ENCODE measurements around the gene TOMM70.

TOMM70 gene

DNA sequence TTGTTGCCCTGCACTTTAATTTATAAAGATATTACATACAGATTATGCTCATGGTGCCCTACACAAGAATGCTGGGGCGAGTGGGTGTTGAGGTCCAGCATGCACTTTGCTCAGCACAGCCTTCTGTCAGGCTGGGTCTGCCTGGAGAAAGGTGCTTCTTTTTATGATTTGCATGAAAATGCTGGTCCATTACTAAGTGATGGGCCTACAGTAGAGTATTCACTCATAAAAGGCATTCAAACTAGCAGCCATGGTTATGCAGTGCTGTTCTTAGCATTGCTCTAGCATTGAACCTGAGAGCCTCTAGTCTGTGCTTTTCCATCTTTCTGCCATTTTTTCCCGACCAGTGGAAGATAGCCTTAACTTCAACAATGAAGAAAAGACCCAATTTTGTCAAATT, 12.7 kb upstream of the TOMM70 start:
- FAIRE-seq (no peak), DNase-seq (ENCODE audit: insufficient read length, low spot score) (no peak)
- no peak for TF ChIP-seq POU2F2 (IDR thresholded peaks at IDR 0.05; ENCODE audit: low read depth, low read length)
- no peak for TF ChIP-seq SPI1 (IDR thresholded peaks at IDR 0.05; ENCODE audit: low read depth, low read length)
- TF ChIP-seq POLR2AphosphoS5 (IDR thresholded peaks at IDR 0.05; ENCODE audit: low read depth, low read length), result no peak
- TF ChIP-seq PAX5 (IDR thresholded peaks at IDR 0.05; ENCODE audit: insufficient read depth, low read length, severe bottlenecking), result no peak

GRCh38 chr3:100412912-100413590, 12.2 kb upstream of the TOMM70 start:
- FAIRE-seq (no peak), DNase-seq (ENCODE audit: insufficient read length, low spot score) (no peak)
- TF ChIP-seq POLR2AphosphoS5 (IDR thresholded peaks at IDR 0.05; ENCODE audit: low read depth, low read length) (no peak), TAF1 (IDR thresholded peaks at IDR 0.05; ENCODE audit: low read depth, low read length) (no peak), PAX5 (IDR thresholded peaks at IDR 0.05; ENCODE audit: insufficient read depth, low read length, severe bottlenecking) (no peak), SPI1 (IDR thresholded peaks at IDR 0.05; ENCODE audit: low read depth, low read length) (no peak), POU2F2 (IDR thresholded peaks at IDR 0.05; ENCODE audit: low read depth, low read length) (no peak), POLR2A (IDR thresholded peaks at IDR 0.05; ENCODE audit: low read depth, low read length) (no peak)

- no peak for DNase-seq (ENCODE audit: insufficient read length, low spot score)
- no peak for FAIRE-seq
- no peak for TF ChIP-seq POLR2AphosphoS5 (IDR thresholded peaks at IDR 0.05; ENCODE audit: low read depth, low read length)
- TF ChIP-seq POLR2A (IDR thresholded peaks at IDR 0.05; ENCODE audit: low read depth, low read length), result no peak
- no peak for TF ChIP-seq POU2F2 (IDR thresholded peaks at IDR 0.05; ENCODE audit: low read depth, low read length)
- no peak for TF ChIP-seq PAX5 (IDR thresholded peaks at IDR 0.05; ENCODE audit: insufficient read depth, low read length, severe bottlenecking)
Observed at GRCh38 chr3:100411091-100411982, 10.4 kb upstream of the TOMM70 start.

DNA sequence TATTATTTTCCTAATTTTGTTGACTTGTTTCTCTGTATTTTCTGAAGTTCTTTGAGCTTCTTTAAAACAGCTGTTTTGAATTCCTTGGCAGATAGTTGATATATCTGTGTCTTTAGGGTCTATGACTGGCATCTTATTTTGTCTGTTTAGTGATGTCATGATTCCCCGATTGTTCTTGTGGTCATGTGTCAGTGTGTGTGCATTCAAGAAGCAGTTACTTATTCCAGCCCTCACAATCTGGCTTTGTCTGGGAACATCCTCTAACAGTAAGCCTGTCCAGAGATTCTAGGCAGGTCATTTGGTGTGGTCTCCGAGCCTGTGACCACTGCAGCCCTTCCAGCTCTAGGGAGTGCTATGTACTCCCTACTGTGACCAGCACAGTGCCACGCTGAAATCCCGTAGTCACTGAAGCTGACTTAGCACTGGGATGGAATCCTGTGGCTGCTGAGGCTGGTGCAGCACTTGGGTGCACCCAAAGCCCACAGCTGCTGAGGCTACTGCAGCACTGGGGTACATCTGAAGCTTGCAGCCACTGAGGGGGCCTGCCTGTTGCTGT, 7.2 kb upstream of the TOMM70 start:
- TF ChIP-seq POLR2AphosphoS5 (IDR thresholded peaks at IDR 0.05; ENCODE audit: low read depth, low read length), result no peak
- no peak for TF ChIP-seq TAF1 (IDR thresholded peaks at IDR 0.05; ENCODE audit: low read depth, low read length)
- TF ChIP-seq PAX5 (IDR thresholded peaks at IDR 0.05; ENCODE audit: insufficient read depth, low read length, severe bottlenecking), result no peak
- TF ChIP-seq POU2F2 (IDR thresholded peaks at IDR 0.05; ENCODE audit: low read depth, low read length), result no peak
- TF ChIP-seq POLR2A (IDR thresholded peaks at IDR 0.05; ENCODE audit: low read depth, low read length), result no peak
- TF ChIP-seq SPI1 (IDR thresholded peaks at IDR 0.05; ENCODE audit: low read depth, low read length), result no peak
- no peak for DNase-seq (ENCODE audit: insufficient read length, low spot score)
- no peak for FAIRE-seq

GRCh38 chr3:100407164-100407563, 6.3 kb upstream of the TOMM70 start:
- DNase-seq (ENCODE audit: insufficient read length, low spot score) (no peak), FAIRE-seq (no peak)
- no peak for TF ChIP-seq TAF1 (IDR thresholded peaks at IDR 0.05; ENCODE audit: low read depth, low read length)
- TF ChIP-seq POLR2A (IDR thresholded peaks at IDR 0.05; ENCODE audit: low read depth, low read length), result no peak
- no peak for TF ChIP-seq POU2F2 (IDR thresholded peaks at IDR 0.05; ENCODE audit: low read depth, low read length)
- TF ChIP-seq POLR2AphosphoS5 (IDR thresholded peaks at IDR 0.05; ENCODE audit: low read depth, low read length), result no peak
- no peak for TF ChIP-seq SPI1 (IDR thresholded peaks at IDR 0.05; ENCODE audit: low read depth, low read length)
- TF ChIP-seq PAX5 (IDR thresholded peaks at IDR 0.05; ENCODE audit: insufficient read depth, low read length, severe bottlenecking), result no peak

GRCh38 chr3:100404250-100404548, 3.3 kb upstream of the TOMM70 start:
- FAIRE-seq, result no peak

GRCh38 chr3:100403362-100404249, 2.7 kb upstream of the TOMM70 start:
- DNase-seq (ENCODE audit: insufficient read length, low spot score) (no peak), FAIRE-seq (no peak)
- TF ChIP-seq POLR2AphosphoS5 (IDR thresholded peaks at IDR 0.05; ENCODE audit: low read depth, low read length) (no peak), SPI1 (IDR thresholded peaks at IDR 0.05; ENCODE audit: low read depth, low read length) (no peak), POLR2A (IDR thresholded peaks at IDR 0.05; ENCODE audit: low read depth, low read length) (no peak)

More at GRCh38 chr3:100404250-100404548, 3.3 kb upstream of the TOMM70 start:
- TF ChIP-seq POLR2A (IDR thresholded peaks at IDR 0.05; ENCODE audit: low read depth, low read length) (no peak), POLR2AphosphoS5 (IDR thresholded peaks at IDR 0.05; ENCODE audit: low read depth, low read length) (no peak), POU2F2 (IDR thresholded peaks at IDR 0.05; ENCODE audit: low read depth, low read length) (no peak), PAX5 (IDR thresholded peaks at IDR 0.05; ENCODE audit: insufficient read depth, low read length, severe bottlenecking) (no peak), TAF1 (IDR thresholded peaks at IDR 0.05; ENCODE audit: low read depth, low read length) (no peak), SPI1 (IDR thresholded peaks at IDR 0.05; ENCODE audit: low read depth, low read length) (no peak)
- no peak for DNase-seq (ENCODE audit: insufficient read length, low spot score)

GRCh38 chr3:100402891-100403290, 2.0 kb upstream of the TOMM70 start:
- no peak for FAIRE-seq
- no peak for DNase-seq (ENCODE audit: insufficient read length, low spot score)
- no peak for TF ChIP-seq PAX5 (IDR thresholded peaks at IDR 0.05; ENCODE audit: insufficient read depth, low read length, severe bottlenecking)
- TF ChIP-seq POLR2AphosphoS5 (IDR thresholded peaks at IDR 0.05; ENCODE audit: low read depth, low read length), result no peak
- no peak for TF ChIP-seq POU2F2 (IDR thresholded peaks at IDR 0.05; ENCODE audit: low read depth, low read length)
- no peak for TF ChIP-seq POLR2A (IDR thresholded peaks at IDR 0.05; ENCODE audit: low read depth, low read length)
- TF ChIP-seq TAF1 (IDR thresholded peaks at IDR 0.05; ENCODE audit: low read depth, low read length), result no peak
- no peak for TF ChIP-seq SPI1 (IDR thresholded peaks at IDR 0.05; ENCODE audit: low read depth, low read length)

GRCh38 chr3:100402256-100402655, 1.4 kb upstream of the TOMM70 start:
- DNase-seq (ENCODE audit: insufficient read length, low spot score) (no peak), FAIRE-seq (no peak)
- no peak for TF ChIP-seq PAX5 (IDR thresholded peaks at IDR 0.05; ENCODE audit: insufficient read depth, low read length, severe bottlenecking)
- TF ChIP-seq POLR2AphosphoS5 (IDR thresholded peaks at IDR 0.05; ENCODE audit: low read depth, low read length), result no peak
- no peak for TF ChIP-seq SPI1 (IDR thresholded peaks at IDR 0.05; ENCODE audit: low read depth, low read length)
- TF ChIP-seq TAF1 (IDR thresholded peaks at IDR 0.05; ENCODE audit: low read depth, low read length), result no peak
- no peak for TF ChIP-seq POU2F2 (IDR thresholded peaks at IDR 0.05; ENCODE audit: low read depth, low read length)
- TF ChIP-seq POLR2A (IDR thresholded peaks at IDR 0.05; ENCODE audit: low read depth, low read length), result no peak

Measured in GM12891 (cell line).